Colonic mucosa (tissue), 4 donors: ENCODE data around the gene MINPP1. TPM values are rescaled to one million over a fixed set of nuclear protein-coding genes. Genes with fewer than 3 reads are reported as not detected.
A peak's percentile ranks its signal among the peaks of the same experiment; 100 is the strongest.

Source experiments
- DNase-seq: peaks from one replicate; pipeline ENCODE4 v3.0.0-alpha.2; 2020
- H3K27ac ChIP-seq: fragments of 200-600 bp; one replicate; pipeline ENCODE4 v1.8.0; 2021
- H3K27me3 ChIP-seq: fragments of 200-600 bp; one replicate; pipeline ENCODE4 v1.8.0; 2021
- H3K36me3 ChIP-seq: fragments of 200-600 bp; one replicate; pipeline ENCODE4 v1.8.0; 2021
- H3K4me1 ChIP-seq: fragments of 200-600 bp; one replicate; pipeline ENCODE4 v1.8.0; 2021; ENCODE audit warnings: mild to moderate bottlenecking
- H3K4me3 ChIP-seq: fragments of 200-600 bp; one replicate; pipeline ENCODE4 v1.8.0; 2021
- H3K9ac ChIP-seq, 2 donors: one replicate each; pipeline ENCODE4 v1.7.0; 2013; ENCODE audit warnings: control low read depth in 2 of 2, low read depth in 2 of 2, low read length in 2 of 2
- H3K9me3 ChIP-seq: fragments of 200-600 bp; one replicate; pipeline ENCODE4 v1.8.0; 2021
- intact Hi-C: fragments of 100-400 bp; cut with DNase I; formaldehyde crosslinking; loops from one replicate; pipeline ENCODE4 v1.14.1; 2022
- total RNA-seq, 2 donors: library from RNA; stranded (reverse); fragmentation: NEBNext Ultra II Directional in 1 of 2; extraction: Animal tissue kit (Norgen Biotek cat#: 25700) in 1 of 2; gene quantifications; one replicate each; pipeline ENCODE4 v1.2.1, GENCODE V29; 2021
- TF ChIP-seq, protein P1 (sequence below): fragments of 200-600 bp; IDR thresholded peaks from one replicate; pipeline ENCODE4 v1.8.0; 2022; ENCODE audit warnings: antibody characterized with exemption, mild to moderate bottlenecking
- donor health status: healthy.
- donor health status: DM: no; HTN: no; CAD: no.
- donor health status: DM: no; HTN: no; CAD: no.

The MINPP1 gene
- total RNA-seq, 2 donors from 2014 or later, result 19.7 to 24.0 TPM

DNA sequence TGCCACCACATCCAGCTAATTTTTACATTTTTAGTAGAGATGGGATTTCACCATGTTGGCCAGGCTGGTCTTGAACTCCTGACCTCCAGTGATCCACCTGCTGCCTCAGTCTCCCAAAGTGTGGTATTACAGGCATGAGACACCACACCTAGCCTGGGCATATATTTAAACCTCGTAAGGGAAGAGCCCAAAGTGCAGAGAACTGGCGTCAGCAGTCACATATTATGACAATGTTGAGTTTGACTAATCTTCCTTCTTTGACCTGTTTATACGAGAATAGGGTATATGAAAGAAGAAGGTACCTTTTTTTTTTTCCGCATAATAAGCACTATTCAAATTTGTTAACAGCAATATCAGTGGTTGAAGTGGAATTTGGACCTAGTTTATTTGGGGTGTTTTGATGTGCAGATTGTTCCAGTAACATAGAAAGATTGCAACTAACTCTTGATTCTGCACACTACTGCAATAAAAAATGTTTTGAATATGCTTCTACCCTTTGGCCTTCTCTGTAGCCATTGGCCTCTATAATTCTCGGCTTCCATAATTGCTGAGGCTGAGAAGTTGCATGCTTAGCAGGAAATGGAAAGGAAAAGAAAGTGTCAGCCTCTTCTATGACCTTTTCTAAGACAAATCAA lies 55.9 kb downstream of the MINPP1 start:
- Histone ChIP-seq H3K27me3 (no peaks in the 10 kb centered on the region), H3K27ac (peak overlapping the region; percentile 66), H3K9me3 (no peaks in the 10 kb centered on the region), H3K4me1 (peaks cover 8% of the 10 kb centered on the region), H3K4me3 (no peak overlapping the region), H3K9ac (no peak overlapping the region), H3K36me3 (no peaks in the 10 kb centered on the region)
- no peak for DNase-seq
- intact Hi-C loops, result no loop called here
- TF ChIP-seq, protein P1, sequence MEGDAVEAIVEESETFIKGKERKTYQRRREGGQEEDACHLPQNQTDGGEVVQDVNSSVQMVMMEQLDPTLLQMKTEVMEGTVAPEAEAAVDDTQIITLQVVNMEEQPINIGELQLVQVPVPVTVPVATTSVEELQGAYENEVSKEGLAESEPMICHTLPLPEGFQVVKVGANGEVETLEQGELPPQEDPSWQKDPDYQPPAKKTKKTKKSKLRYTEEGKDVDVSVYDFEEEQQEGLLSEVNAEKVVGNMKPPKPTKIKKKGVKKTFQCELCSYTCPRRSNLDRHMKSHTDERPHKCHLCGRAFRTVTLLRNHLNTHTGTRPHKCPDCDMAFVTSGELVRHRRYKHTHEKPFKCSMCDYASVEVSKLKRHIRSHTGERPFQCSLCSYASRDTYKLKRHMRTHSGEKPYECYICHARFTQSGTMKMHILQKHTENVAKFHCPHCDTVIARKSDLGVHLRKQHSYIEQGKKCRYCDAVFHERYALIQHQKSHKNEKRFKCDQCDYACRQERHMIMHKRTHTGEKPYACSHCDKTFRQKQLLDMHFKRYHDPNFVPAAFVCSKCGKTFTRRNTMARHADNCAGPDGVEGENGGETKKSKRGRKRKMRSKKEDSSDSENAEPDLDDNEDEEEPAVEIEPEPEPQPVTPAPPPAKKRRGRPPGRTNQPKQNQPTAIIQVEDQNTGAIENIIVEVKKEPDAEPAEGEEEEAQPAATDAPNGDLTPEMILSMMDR, result no peak

DNA sequence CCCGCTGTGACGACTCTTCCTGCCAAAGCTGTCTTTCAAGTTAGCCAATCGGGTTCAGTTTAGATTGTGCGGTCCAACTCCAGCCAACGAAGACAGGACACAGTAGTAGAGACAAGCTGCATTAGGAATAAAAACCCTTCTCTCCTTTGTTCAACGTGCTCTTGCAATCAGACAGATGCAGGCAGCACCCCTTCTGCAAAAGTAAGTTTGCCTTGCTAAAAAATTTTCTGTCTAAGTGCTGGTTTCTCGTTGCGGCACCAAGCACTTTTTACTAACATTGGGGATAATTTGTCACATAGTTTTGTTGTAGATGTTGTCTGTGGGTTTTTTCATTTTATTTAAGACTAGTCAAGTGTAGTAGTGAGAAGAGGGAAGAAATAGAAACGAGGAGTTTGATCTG lies 58.1 kb downstream of the MINPP1 start:
- Histone ChIP-seq H3K27me3 (no peaks in the 10 kb centered on the region), H3K9me3 (no peaks in the 10 kb centered on the region), H3K4me1 (peaks cover 8% of the 10 kb centered on the region), H3K27ac (no peak overlapping the region), H3K9ac (no peak overlapping the region), H3K4me3 (no peak overlapping the region), H3K36me3 (no peaks in the 10 kb centered on the region)
- DNase-seq, result no peak
- TF ChIP-seq, protein P1, result no peak
- intact Hi-C loops, result no loop called here

DNA sequence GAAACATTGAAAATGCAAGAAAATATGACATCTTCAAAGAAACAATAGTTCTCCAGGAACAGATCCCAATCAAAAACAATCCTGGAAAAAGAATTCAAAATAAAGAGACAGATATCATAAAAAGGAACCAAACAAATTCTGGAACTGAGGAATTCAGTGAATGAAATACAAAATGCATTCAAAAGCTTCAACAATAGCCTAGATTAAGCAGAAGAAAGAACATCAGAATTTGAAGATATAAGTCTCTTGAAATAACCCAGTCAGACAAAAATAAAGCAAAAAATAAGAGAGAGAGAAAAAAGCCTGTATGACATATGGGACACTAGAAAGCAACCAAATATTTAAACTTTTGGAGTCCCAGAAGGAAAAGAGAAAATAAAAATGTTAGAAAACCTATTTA lies 60.3 kb downstream of the MINPP1 start:
- H3K27me3 ChIP-seq, result no peaks in the 10 kb centered on the region
- TF ChIP-seq, protein P1, result no peak
- no peak overlapping the region for H3K9ac ChIP-seq
- H3K36me3 ChIP-seq, result no peaks in the 10 kb centered on the region
- H3K9me3 ChIP-seq, result no peaks in the 10 kb centered on the region
- no peak for DNase-seq
- H3K4me3 ChIP-seq, result no peak overlapping the region
- no peak overlapping the region for H3K27ac ChIP-seq
- intact Hi-C loops, result no loop called here
- H3K4me1 ChIP-seq, result peaks cover 8% of the 10 kb centered on the region

DNA sequence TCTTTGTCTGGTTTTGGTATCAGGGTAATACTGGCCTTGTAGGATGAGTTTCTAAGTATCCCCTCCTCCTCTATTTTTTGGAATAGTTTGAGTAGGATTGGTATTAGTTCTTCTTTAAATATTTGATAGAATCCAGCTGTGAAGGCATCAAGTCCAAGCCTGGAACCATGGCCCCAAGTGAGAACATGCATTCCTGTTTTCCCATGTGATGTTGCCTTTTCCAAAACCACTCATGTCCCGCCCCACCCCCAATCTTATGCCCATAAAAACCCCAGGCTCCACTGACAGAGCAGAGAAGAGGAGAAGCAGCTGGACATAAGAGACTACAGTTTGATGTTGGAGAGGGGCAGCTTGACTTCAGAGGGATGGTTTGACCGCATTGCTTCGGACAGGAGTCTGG lies 71.2 kb downstream of the MINPP1 start:
- intact Hi-C loops, result no loop called here
- no peak overlapping the region for H3K9ac ChIP-seq
- H3K9me3 ChIP-seq, result no peaks in the 10 kb centered on the region
- no peaks in the 10 kb centered on the region for H3K36me3 ChIP-seq
- no peaks in the 10 kb centered on the region for H3K4me1 ChIP-seq
- no peak overlapping the region for H3K4me3 ChIP-seq
- H3K27ac ChIP-seq, result no peak overlapping the region
- no peak for DNase-seq
- no peaks in the 10 kb centered on the region for H3K27me3 ChIP-seq
- TF ChIP-seq, protein P1, result no peak

DNA sequence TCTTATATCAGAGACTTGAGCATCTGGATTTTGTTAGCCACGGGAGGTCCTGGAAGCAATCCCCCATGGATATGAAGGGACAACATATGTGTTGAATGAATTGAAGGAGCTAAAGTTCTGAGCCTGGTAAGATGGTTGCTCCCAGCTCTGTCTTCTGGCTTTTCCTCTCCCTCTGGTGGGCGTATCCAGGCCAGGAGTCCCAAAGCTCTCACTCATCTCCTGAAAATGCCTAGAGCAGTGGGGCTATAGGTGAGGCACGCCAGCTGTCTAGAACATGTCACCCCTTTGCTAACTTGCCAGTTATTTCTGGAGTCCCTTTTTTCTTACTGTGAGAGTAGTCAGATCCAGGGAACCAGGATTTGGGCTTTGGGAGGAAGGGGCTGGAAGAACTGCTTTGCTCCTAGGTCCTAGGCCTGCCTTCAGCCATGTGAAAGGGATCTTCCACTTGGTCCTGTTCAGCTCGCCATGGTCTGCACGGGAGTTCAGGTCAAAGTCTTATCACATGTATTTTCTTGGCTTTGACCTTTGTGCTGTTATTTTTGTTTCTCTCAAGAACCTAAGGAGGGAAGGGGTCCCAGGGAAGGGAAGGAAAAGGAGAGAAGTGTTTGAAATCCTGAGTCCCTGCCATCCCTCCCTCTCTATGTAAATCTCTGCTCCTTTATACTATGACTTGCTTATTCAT lies 73.6 kb downstream of the MINPP1 start:
- no peaks in the 10 kb centered on the region for H3K4me1 ChIP-seq
- H3K4me3 ChIP-seq, result no peak overlapping the region
- H3K9ac ChIP-seq, result no peak overlapping the region
- no peaks in the 10 kb centered on the region for H3K36me3 ChIP-seq
- intact Hi-C loops, result no loop called here
- peak overlapping the region; percentile 34 for H3K27ac ChIP-seq
- TF ChIP-seq, protein P1, result no peak
- no peak for DNase-seq
- no peaks in the 10 kb centered on the region for H3K9me3 ChIP-seq
- H3K27me3 ChIP-seq, result no peaks in the 10 kb centered on the region
